GM12878 (cell line): ENCODE results near the gene CENPK. TPM values are rescaled to one million over a fixed set of nuclear protein-coding genes. Genes with fewer than 3 reads are reported as not detected.

Experiments used
- CREM ChIP-seq: IDR thresholded peaks from 2 replicates; pipeline ENCODE4 v1.6.1; 2014; ENCODE audit warnings: antibody characterized with exemption, low read depth
- HSF1 ChIP-seq: fragments of 150-350 bp; IDR thresholded peaks from 2 replicates; pipeline ENCODE4 v1.6.1; 2014; ENCODE audit warnings: mild to moderate bottlenecking, low read depth, low read length
- NFYA ChIP-seq: IDR thresholded peaks from 2 replicates; pipeline ENCODE4 v1.6.1; 2011; ENCODE audit warnings: low read depth, mild to moderate bottlenecking, low read length, improper control_type of control experiment, borderline replicate concordance
- PML ChIP-seq: IDR thresholded peaks from 2 replicates; pipeline ENCODE4 v1.6.1; 2012; ENCODE audit warnings: low read length, inconsistent platforms
- RAD51 ChIP-seq: fragments of 450-650 bp; IDR thresholded peaks from 2 replicates; pipeline ENCODE4 v1.6.1; 2016; ENCODE audit warnings: moderate library complexity, mild to moderate bottlenecking, inconsistent platforms
- RELB ChIP-seq: fragments of 450-650 bp; IDR thresholded peaks from 2 replicates; pipeline ENCODE4 v1.6.1; 2017; ENCODE audit warnings: low read depth, mild to moderate bottlenecking, moderate library complexity
- TBL1XR1 ChIP-seq: IDR thresholded peaks from 2 replicates; pipeline ENCODE4 v1.6.1; 2012; ENCODE audit warnings: low read depth, low read length, improper control_type of control experiment
- ZBTB40 ChIP-seq: fragments of 450-650 bp; IDR thresholded peaks from 2 replicates; pipeline ENCODE4 v1.6.1; 2016; ENCODE audit warnings: mild to moderate bottlenecking, moderate library complexity, borderline replicate concordance
- polyA plus RNA-seq, 11 experiments: library from polyadenylated mRNA; depleted of rRNA in 4 of 11; unstranded in 6 of 11; stranded (reverse) in 5 of 11; fragments of >200 nt; fragmentation: Nextera tagmentation in 4 of 11; fragmentation: Illumina TruSeq in 1 of 11; extraction: Ambion mirVana in 4 of 11; extraction: Trizol in 1 of 11; gene quantifications; 1 replicate in 1 of 11; 2 replicates in 10 of 11; pipeline versions ENCODE4 v1.2.1 to v1.2.3, GENCODE V29; 2011 to 2016; ENCODE audit warnings: inconsistent platforms in 2 of 11, missing spikeins in 2 of 11, low read depth in 1 of 11
- total RNA-seq, 4 experiments: library from RNA; depleted of rRNA in 3 of 4; stranded (reverse); fragments of >200 nt in 3 of 4; fragmentation: Illumina TruSeq in 1 of 4; extraction: Trizol in 1 of 4; gene quantifications; 2 replicates each; pipeline versions ENCODE4 v1.2.1 to v1.2.3, GENCODE V29; 2013 to 2021
- TF ChIP-seq, protein P1 (sequence below): IDR thresholded peaks from 2 replicates; pipeline ENCODE4 v1.6.1; 2012; ENCODE audit warnings: low read depth, low read length, improper control_type of control experiment

Gene CENPK
- total and polyA plus RNA-seq, 10 of the 15 experiments (the other 5 are each of a cell fraction or from before 2014, with no cell fraction given): 29.5 to 94.3 (median 43.2) TPM

GRCh38 chr5:65475336-65475735 is 87.6 kb downstream of the CENPK start (continued):
- TF ChIP-seq ZBTB40: no peak
- TF ChIP-seq RAD51: no peak
- no peak for TF ChIP-seq PML
- no peak for TF ChIP-seq CREM
- TF ChIP-seq NFYA: no peak
- no peak for TF ChIP-seq RELB
- TF ChIP-seq HSF1: no peak
- TF ChIP-seq TBL1XR1: no peak
- TF ChIP-seq, protein P1, sequence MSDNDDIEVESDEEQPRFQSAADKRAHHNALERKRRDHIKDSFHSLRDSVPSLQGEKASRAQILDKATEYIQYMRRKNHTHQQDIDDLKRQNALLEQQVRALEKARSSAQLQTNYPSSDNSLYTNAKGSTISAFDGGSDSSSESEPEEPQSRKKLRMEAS: no peak
